CD4-positive, alpha-beta T cell (primary cell): Measurements from ENCODE around the gene SKAP1. TPM values are rescaled to one million over a fixed set of nuclear protein-coding genes. Genes with fewer than 3 reads are reported as not detected.

Source experiments
- ATAC-seq: fragments of 200-7000 bp; cut with Tn5 transposase; one replicate; pipeline ENCODE4 v1.10.0; 2022; ENCODE audit warnings: mild to moderate bottlenecking; ENCODE audit not compliant: poor library complexity
- CTCF ChIA-PET: fragments of 350-600 bp; sonication (Branson Sonifier 250); formaldehyde crosslinking; loops from one replicate; lab custom pipeline; 2021; ENCODE audit warnings: antibody characterized with exemption, inconsistent platforms; lab: Charles Lee
- POLR2A ChIA-PET: fragments of 350-600 bp; sonication (Branson Sonifier 250); formaldehyde crosslinking; loops from one replicate; lab custom pipeline; 2021; ENCODE audit warnings: antibody characterized with exemption, inconsistent platforms; lab: Charles Lee
- DNase-seq, 14 experiments: peaks; one replicate each; pipeline ENCODE4 v3.0.0-alpha.2; 2013 to 2020; ENCODE audit warnings: mixed read lengths in 2 of 14
- H3K27ac ChIP-seq, 2 donors: one replicate each; pipeline versions ENCODE4 v1.5.1 to v1.7.0; 2013; ENCODE audit warnings: low read length in 2 of 2, low read depth in 1 of 2, mild to moderate bottlenecking in 1 of 2
- H3K27me3 ChIP-seq, 2 experiments: 1 replicate in 1 of 2; 2 replicates in 1 of 2; pipeline versions ENCODE4 v1.6.1 to v1.7.0; 2013; ENCODE audit warnings: low read length in 2 of 2, control low read depth in 1 of 2, mild to moderate bottlenecking in 1 of 2, moderate library complexity in 1 of 2; ENCODE audit not compliant: insufficient read depth in 2 of 2, control insufficient read depth in 1 of 2
- H3K36me3 ChIP-seq: one replicate; pipeline ENCODE4 v1.6.1; 2013; ENCODE audit warnings: low read length, control low read depth; ENCODE audit not compliant: insufficient read depth
- H3K4me1 ChIP-seq: one replicate; pipeline ENCODE4 v1.6.1; 2013; ENCODE audit warnings: low read length, control low read depth; ENCODE audit not compliant: insufficient read depth
- H3K4me3 ChIP-seq: one replicate; pipeline ENCODE4 v1.5.1; 2013; ENCODE audit warnings: mild to moderate bottlenecking, low read length, moderate library complexity
- H3K9me3 ChIP-seq, 2 experiments: 1 replicate in 1 of 2; 2 replicates in 1 of 2; pipeline versions ENCODE4 v1.6.1 to v1.7.0; 2013; ENCODE audit warnings: low read length in 2 of 2, mild to moderate bottlenecking in 2 of 2, control low read depth in 1 of 2, moderate library complexity in 1 of 2; ENCODE audit not compliant: control insufficient read depth in 1 of 2, insufficient read depth in 1 of 2
- H3K27ac Mint-ChIP-seq: one replicate; pipeline ENCODE4 v1.8.0; 2020; ENCODE audit warnings: mixed read lengths
- H3K27me3 Mint-ChIP-seq: one replicate; pipeline ENCODE4 v1.8.0; 2021; ENCODE audit warnings: mixed read lengths
- H3K36me3 Mint-ChIP-seq: one replicate; pipeline ENCODE4 v1.8.0; 2021; ENCODE audit warnings: low read depth, mixed read lengths
- H3K4me1 Mint-ChIP-seq: one replicate; pipeline ENCODE4 v1.8.0; 2021; ENCODE audit warnings: low read depth, mixed read lengths
- H3K4me3 Mint-ChIP-seq: one replicate; pipeline ENCODE4 v1.8.0; 2020; ENCODE audit warnings: mild to moderate bottlenecking, mixed read lengths
- H3K9me3 Mint-ChIP-seq: one replicate; pipeline ENCODE4 v1.8.0; 2020; ENCODE audit warnings: mixed read lengths
- intact Hi-C, 2 experiments: fragments of 100-400 bp; cut with DNase I in 1 of 2; cut with micrococcal nuclease in 1 of 2; formaldehyde crosslinking; loops; one replicate each; pipeline versions ENCODE4 v1.15.1 to v1.9.0; 2023 to 2025; cut with DNase I, micrococcal nuclease
- total RNA-seq, 174 experiments: library from RNA in 2 of 174; stranded (reverse) in 2 of 174; gene quantifications; one replicate each; pipeline ENCODE4 v1.2.3 and lab custom pipeline; 2021 to 2026
- TF ChIP-seq, protein P1 (sequence below): fragments of 200-600 bp; IDR thresholded peaks from one replicate; pipeline ENCODE4 v1.8.0; 2022; ENCODE audit warnings: antibody characterized with exemption, mild to moderate bottlenecking

Gene SKAP1
- total RNA-seq, 2 experiments from 2014 or later: 92.0 to 95.1 TPM

DNA sequence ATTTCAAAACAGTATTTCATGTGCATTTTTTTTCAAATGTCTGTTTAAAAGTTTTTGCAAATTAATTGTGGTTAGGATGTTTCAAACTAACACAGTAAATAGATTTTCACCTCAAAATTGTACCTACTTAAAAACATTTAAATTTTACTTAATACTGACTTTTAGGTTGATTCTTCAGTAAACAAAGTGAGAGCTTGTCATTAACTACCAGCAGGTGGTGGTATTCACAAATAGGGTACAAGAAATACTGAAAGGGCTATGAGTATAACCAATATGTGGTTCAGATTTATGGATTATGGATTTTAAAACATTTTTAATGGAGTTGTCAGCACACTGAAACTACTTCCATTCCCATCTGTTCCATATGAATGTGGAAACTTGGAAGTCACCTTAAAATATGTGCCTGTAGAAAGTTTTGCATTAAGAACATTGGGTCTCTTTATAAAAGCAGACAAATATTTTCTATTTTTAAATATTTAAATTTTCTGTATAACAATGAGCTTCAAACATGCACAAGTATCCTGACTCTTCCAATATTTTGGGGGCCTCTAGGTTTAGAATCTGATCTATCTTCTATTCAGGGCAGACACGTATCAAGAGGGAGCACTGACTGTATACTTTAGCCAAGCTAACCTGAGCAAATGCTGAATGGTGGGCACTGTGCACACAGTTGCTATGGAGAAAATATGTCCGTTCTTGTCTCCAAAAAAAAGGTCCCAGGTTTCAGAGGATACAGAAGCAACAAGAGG, 166.9 kb downstream of the SKAP1 start:
- Histone ChIP-seq H3K27me3 (no peaks in the 10 kb centered on the region), H3K9me3 (no peaks in the 10 kb centered on the region), H3K4me3 (no peak overlapping the region), H3K27ac (no peak overlapping the region), H3K36me3 (peaks cover 16% of the 10 kb centered on the region), H3K4me1 (no peaks in the 10 kb centered on the region)
- H3K27ac Mint-ChIP-seq: no peak overlapping the region
- DNase-seq: peak in 3 of 14 experiments; percentile 24 to 33 (median 26)
- ChIA-PET POLR2A (interaction anchor here (1.2 to 1.5 kb wide), 2 partner anchors 327 to 330 kb away, joined by 4 to 5 read pairs; partner anchors contain the start of gene HOXB3), CTCF (interaction anchor here (0.6 to 2.9 kb wide), 13 partner anchors 9 to 373 kb away, joined by 3 to 11 read pairs (median 4); no protein-coding TSS in a partner anchor)
- peaks cover 45% of the 10 kb centered on the region for H3K36me3 Mint-ChIP-seq
- peaks cover 28% of the 10 kb centered on the region for H3K4me1 Mint-ChIP-seq
- no peak overlapping the region for H3K4me3 Mint-ChIP-seq
- TF ChIP-seq, protein P1, sequence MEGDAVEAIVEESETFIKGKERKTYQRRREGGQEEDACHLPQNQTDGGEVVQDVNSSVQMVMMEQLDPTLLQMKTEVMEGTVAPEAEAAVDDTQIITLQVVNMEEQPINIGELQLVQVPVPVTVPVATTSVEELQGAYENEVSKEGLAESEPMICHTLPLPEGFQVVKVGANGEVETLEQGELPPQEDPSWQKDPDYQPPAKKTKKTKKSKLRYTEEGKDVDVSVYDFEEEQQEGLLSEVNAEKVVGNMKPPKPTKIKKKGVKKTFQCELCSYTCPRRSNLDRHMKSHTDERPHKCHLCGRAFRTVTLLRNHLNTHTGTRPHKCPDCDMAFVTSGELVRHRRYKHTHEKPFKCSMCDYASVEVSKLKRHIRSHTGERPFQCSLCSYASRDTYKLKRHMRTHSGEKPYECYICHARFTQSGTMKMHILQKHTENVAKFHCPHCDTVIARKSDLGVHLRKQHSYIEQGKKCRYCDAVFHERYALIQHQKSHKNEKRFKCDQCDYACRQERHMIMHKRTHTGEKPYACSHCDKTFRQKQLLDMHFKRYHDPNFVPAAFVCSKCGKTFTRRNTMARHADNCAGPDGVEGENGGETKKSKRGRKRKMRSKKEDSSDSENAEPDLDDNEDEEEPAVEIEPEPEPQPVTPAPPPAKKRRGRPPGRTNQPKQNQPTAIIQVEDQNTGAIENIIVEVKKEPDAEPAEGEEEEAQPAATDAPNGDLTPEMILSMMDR: peak; percentile 37
- ATAC-seq: peak; percentile 41
- H3K27me3 Mint-ChIP-seq: no peaks in the 10 kb centered on the region
- intact Hi-C loops: loop anchor here (1.0 to 5.0 kb wide), 3 partner anchors 194 to 331 kb away; partner anchors contain the start of genes HOXB3 (in 1 of the 2) and HOXB5 (in 1 of the 2)
- no peaks in the 10 kb centered on the region for H3K9me3 Mint-ChIP-seq

- Mint-ChIP-seq H3K27me3 (no peaks in the 10 kb centered on the region), H3K27ac (no peak overlapping the region), H3K4me3 (no peak overlapping the region), H3K4me1 (peaks cover 21% of the 10 kb centered on the region), H3K36me3 (peaks cover 49% of the 10 kb centered on the region), H3K9me3 (no peaks in the 10 kb centered on the region)
- H3K4me1 ChIP-seq: no peaks in the 10 kb centered on the region
- peaks cover 22% of the 10 kb centered on the region for H3K36me3 ChIP-seq
- H3K4me3 ChIP-seq: no peak overlapping the region
- ATAC-seq (no peak), DNase-seq (peak in 2 of 14 experiments; percentile 7 to 14)
- H3K9me3 ChIP-seq: no peaks in the 10 kb centered on the region
- ChIA-PET POLR2A (no interaction called here), CTCF (interaction anchor here (1.8 to 2.9 kb wide), 2 partner anchors 352 to 357 kb away, joined by 3 to 11 read pairs; no protein-coding TSS in a partner anchor)
- TF ChIP-seq, protein P1: no peak
- no peaks in the 10 kb centered on the region for H3K27me3 ChIP-seq
- intact Hi-C loops: loop anchor here in 1 of 2 experiments (5.0 kb wide), 2 partner anchors 196 to 331 kb away; partner anchors contain the start of genes HOXB3 and HOXB5
- no peak overlapping the region for H3K27ac ChIP-seq
These were observed 168.6 kb downstream of the SKAP1 start for GRCh38 chr17:48261297-48261880.

DNA sequence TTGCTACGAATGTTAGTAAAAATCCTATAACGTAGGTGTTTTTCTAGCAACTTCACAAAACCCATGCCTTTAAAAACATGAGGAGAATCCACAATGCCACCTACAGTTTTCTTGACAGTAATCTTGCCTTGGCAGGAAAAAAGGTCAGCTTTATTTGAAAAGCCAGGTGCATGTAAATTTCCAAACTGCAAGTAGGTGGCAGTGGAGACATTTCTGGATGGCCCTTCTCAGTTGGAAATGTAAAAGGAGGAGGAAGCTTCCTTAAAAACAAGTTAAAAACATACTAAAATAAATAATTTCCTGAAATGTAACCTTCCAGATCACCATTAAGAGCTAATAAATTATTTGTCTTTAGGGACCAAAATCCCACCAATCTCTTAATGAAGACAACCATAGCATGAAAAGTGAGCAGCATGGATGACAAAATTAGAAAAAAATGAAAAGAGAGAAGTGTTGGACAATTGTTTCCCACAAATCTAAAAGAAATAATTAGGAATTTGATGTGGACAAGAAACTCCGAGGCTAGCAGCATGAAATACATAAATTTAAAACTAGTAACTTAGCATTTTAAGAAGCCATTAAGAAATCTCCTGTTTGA, 170.2 kb downstream of the SKAP1 start:
- no peak overlapping the region for H3K4me3 Mint-ChIP-seq
- no peak for ATAC-seq
- intact Hi-C loops: loop anchor here in 1 of 2 experiments (5.0 kb wide), 2 partner anchors 198 to 333 kb away; partner anchors contain the start of genes HOXB3 and HOXB5
- ChIA-PET CTCF (interaction anchor here (0.6 to 1.5 kb wide), 7 partner anchors 20 to 359 kb away, joined by 3 to 4 read pairs (median 3); no protein-coding TSS in a partner anchor), POLR2A (interaction anchor here (0.8 kb wide), 1 partner anchor 34 kb away, joined by 3 read pairs; no protein-coding TSS in a partner anchor)
- H3K36me3 Mint-ChIP-seq: peaks cover 53% of the 10 kb centered on the region
- Histone ChIP-seq H3K27me3 (no peaks in the 10 kb centered on the region), H3K4me1 (no peaks in the 10 kb centered on the region), H3K36me3 (peaks cover 26% of the 10 kb centered on the region), H3K4me3 (no peak overlapping the region), H3K9me3 (no peaks in the 10 kb centered on the region), H3K27ac (no peak overlapping the region)
- H3K27ac Mint-ChIP-seq: no peak overlapping the region
- peak in 3 of 14 experiments; percentile 13 to 22 (median 21) for DNase-seq
- no peaks in the 10 kb centered on the region for H3K9me3 Mint-ChIP-seq
- H3K27me3 Mint-ChIP-seq: no peaks in the 10 kb centered on the region
- TF ChIP-seq, protein P1: peak; percentile 42
- H3K4me1 Mint-ChIP-seq: peaks cover 15% of the 10 kb centered on the region
